Kidney epithelial cell (primary cell): ENCODE results near the gene KRT25. TPM values are rescaled to one million over a fixed set of nuclear protein-coding genes. Genes with fewer than 3 reads are reported as not detected.

Experiments
- DNase-seq: peaks from one replicate; pipeline ENCODE4 v3.0.0-alpha.2; 2010; ENCODE audit warnings: low read depth
- H3K27me3 ChIP-seq: 2 replicates; pipeline ENCODE4 v1.6.0; 2011; ENCODE audit warnings: low read length; ENCODE audit not compliant: control insufficient read depth, insufficient read depth
- H3K36me3 ChIP-seq: 2 replicates; pipeline ENCODE4 v1.5.1; 2011; ENCODE audit warnings: low read length; ENCODE audit not compliant: control insufficient read depth, insufficient read depth
- H3K4me3 ChIP-seq: 2 replicates; pipeline ENCODE4 v1.5.1; 2011; ENCODE audit warnings: low read depth, mild to moderate bottlenecking, control low read depth, low read length
- CTCF ChIP-seq: IDR thresholded peaks from 2 replicates; pipeline ENCODE4 v1.5.1; 2011; ENCODE audit warnings: mild to moderate bottlenecking, moderate library complexity, low read length, control low read depth, inconsistent platforms; ENCODE audit not compliant: insufficient read depth, poor library complexity, severe bottlenecking
- total RNA-seq: library from RNA; depleted of rRNA; stranded (reverse); fragments of >200 nt; gene quantifications from 2 replicates; pipeline ENCODE4 v1.2.3, GENCODE V29; 2015

KRT25 gene
- total RNA-seq, 1 donor from 2014 or later, result not detected

GRCh38 chr17:40730970-40731369 lies 24.2 kb downstream of the KRT25 start:
- H3K36me3 ChIP-seq, result no peaks in the 10 kb centered on the region
- H3K4me3 ChIP-seq, result no peak overlapping the region
- no peak for DNase-seq
- no peaks in the 10 kb centered on the region for H3K27me3 ChIP-seq
- TF ChIP-seq CTCF, result no peak

GRCh38 chr17:40727447-40728231 lies 27.5 kb downstream of the KRT25 start:
- no peak overlapping the region for H3K4me3 ChIP-seq
- H3K36me3 ChIP-seq, result no peaks in the 10 kb centered on the region
- no peaks in the 10 kb centered on the region for H3K27me3 ChIP-seq
- DNase-seq, result peak; percentile 52
- no peak for TF ChIP-seq CTCF

- peak; percentile 46 for TF ChIP-seq CTCF
- Histone ChIP-seq H3K36me3 (no peaks in the 10 kb centered on the region), H3K27me3 (no peaks in the 10 kb centered on the region), H3K4me3 (no peak overlapping the region)
- no peak for DNase-seq
Observed at GRCh38 chr17:40726919-40727318, 28.2 kb downstream of the KRT25 start.

GRCh38 chr17:40724656-40725055 lies 30.5 kb downstream of the KRT25 start:
- no peak for DNase-seq
- Histone ChIP-seq H3K36me3 (no peaks in the 10 kb centered on the region), H3K4me3 (no peak overlapping the region)

GRCh38 chr17:40722241-40722640 lies 32.9 kb downstream of the KRT25 start:
- Histone ChIP-seq H3K27me3 (no peaks in the 10 kb centered on the region), H3K4me3 (no peak overlapping the region), H3K36me3 (no peaks in the 10 kb centered on the region)
- no peak for TF ChIP-seq CTCF
- DNase-seq, result no peak

More at GRCh38 chr17:40724656-40725055, 30.5 kb downstream of the KRT25 start:
- TF ChIP-seq CTCF, result no peak
- H3K27me3 ChIP-seq, result no peaks in the 10 kb centered on the region

GRCh38 chr17:40720899-40721298 lies 34.2 kb downstream of the KRT25 start:
- no peak for TF ChIP-seq CTCF
- DNase-seq, result no peak
- no peak overlapping the region for H3K4me3 ChIP-seq
- no peaks in the 10 kb centered on the region for H3K36me3 ChIP-seq
- H3K27me3 ChIP-seq, result no peaks in the 10 kb centered on the region
